GM12874 (cell line): Measurements from ENCODE around the gene CCDC186.
A peak's percentile ranks its signal among the peaks of the same experiment; 100 is the strongest.

ENCODE experiments used
- TF ChIP-seq, protein P1 (sequence below): IDR thresholded peaks from 2 replicates; pipeline ENCODE4 v1.5.1; 2011; ENCODE audit warnings: low read depth, mild to moderate bottlenecking, control low read depth, low read length, moderate library complexity; ENCODE audit not compliant: insufficient read depth

The CCDC186 gene

DNA sequence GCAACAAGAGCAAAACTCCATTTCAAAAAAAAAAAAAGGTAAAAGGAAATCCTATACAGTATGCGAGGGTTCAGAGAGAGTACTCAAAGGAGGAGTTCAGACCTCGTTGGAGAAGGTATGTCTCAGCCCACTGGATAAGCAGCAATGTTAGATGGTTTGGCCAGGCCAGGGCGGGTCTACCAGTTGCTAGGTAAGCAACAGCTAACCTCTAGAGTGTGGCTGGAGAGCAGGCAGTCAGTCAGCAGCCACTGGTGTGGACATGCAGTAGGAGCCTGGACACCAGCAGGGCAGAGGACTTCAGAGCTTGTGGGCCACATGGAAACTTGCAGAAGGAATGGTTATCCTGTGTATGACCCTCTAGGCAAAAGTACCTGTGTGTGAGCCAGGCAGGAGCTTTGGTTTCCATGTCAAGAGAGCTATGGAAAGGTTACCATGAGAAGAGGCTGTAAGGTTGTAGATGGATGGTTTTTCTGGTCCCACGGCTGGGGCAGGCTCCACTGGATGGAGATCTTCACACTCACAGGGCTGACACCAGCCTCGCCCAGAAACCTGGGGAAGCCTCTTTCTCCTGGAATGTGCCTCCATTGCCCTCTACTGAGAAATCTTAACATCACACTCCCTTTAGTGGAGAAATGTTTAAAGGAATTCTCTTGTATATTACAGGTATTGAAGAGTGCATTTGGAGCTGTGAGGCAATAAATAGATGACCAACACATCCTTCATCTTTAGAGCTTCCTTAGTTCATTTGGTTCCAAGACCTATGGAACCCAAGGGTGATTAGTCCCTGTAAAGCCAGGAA is 63.6 kb downstream of the CCDC186 start:
- TF ChIP-seq, protein P1, sequence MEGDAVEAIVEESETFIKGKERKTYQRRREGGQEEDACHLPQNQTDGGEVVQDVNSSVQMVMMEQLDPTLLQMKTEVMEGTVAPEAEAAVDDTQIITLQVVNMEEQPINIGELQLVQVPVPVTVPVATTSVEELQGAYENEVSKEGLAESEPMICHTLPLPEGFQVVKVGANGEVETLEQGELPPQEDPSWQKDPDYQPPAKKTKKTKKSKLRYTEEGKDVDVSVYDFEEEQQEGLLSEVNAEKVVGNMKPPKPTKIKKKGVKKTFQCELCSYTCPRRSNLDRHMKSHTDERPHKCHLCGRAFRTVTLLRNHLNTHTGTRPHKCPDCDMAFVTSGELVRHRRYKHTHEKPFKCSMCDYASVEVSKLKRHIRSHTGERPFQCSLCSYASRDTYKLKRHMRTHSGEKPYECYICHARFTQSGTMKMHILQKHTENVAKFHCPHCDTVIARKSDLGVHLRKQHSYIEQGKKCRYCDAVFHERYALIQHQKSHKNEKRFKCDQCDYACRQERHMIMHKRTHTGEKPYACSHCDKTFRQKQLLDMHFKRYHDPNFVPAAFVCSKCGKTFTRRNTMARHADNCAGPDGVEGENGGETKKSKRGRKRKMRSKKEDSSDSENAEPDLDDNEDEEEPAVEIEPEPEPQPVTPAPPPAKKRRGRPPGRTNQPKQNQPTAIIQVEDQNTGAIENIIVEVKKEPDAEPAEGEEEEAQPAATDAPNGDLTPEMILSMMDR: 0 out of 2 replicates have a peak, but pooled peaks have one; percentile 9

- TF ChIP-seq, protein P1: peak; percentile 23; the same call in 1 of the 2 replicates
Measured at GRCh38 chr10:114103284-114103683, 70.7 kb downstream of the CCDC186 start.

DNA sequence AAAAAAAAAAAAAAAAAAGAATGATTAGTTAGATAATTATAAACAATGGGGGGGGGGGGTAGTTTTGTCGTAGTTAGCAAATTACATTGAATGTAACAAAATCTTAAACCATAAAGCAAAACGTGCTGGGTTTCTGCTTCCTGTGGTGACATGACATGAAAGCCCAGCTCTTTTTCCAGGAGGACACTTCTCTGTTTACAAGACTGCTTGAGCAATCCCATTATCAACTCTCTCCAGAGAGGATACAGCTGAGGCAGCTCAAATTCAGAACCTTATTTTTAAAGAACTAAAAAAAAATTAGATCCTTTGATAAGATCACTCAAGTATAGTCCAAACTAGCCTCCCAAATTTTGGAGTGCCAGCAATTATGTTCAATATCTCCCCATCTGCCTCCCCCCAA is 71.7 kb downstream of the CCDC186 start:
- TF ChIP-seq, protein P1: no peak

DNA sequence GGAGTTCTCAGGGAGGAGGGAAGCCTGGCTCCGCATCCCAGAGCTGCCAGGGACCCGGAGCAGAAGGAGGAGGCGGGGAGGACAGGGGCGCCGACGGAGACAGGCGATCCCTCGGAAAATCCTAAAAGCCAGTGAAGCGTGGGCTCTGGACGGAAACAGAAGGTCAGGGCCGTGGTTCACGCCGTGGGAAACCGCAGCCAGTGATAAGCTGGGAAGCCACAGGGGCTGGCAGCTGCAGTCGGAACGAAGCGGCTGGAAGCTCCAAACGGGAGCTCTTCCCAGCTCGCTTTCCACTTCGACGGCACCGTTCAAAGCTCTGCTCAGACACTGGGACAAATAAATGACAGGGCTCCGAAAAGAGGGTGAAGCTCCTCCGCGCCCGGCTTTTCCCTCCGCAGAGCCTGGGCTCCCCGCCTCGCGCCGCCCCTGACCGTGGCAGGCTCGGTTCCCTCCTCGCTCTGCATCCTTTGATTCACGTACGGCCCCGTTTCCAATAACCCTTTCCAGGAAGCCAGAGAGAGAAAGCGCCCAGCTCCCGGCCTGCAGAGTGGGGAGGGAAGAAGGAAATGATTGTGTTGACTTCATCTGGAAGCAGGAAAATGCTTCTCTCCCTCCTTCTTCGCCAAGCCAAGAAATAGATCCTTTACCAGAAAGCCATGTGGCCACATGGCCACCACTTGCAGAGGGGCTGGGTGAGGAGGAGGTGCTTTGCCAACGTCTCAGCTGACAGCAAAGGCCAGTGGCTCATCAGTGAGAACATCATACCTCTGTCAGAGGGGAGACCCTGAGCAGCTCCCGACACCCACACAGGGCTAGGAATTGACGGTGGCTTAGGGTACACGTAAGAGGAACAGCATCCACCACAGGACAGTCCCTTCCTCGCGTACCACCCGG is 72.9 kb downstream of the CCDC186 start:
- TF ChIP-seq, protein P1: no peak

DNA sequence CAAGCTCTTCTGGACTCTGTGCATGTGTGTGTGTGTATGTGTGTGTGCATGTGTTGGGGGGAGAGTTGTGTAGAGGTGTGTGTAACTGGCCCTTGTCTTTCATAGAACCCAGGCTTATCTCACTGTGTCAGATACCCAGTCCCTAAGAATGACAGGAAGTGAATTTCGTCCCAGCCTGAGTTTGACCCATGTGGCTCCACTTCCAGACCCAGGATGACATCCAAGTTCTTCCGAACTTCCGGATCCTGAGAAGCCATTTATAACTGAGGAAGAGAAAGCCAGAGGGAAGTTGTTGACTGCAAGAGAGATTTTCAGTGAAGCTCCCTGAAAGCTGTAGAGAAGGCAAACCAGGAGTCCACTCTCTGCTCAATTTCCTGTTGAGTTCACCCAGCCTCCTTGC is 77.1 kb downstream of the CCDC186 start:
- TF ChIP-seq, protein P1: no peak

- TF ChIP-seq, protein P1: no peak
Measured at GRCh38 chr10:114095559-114096337, 78.3 kb downstream of the CCDC186 start.

GRCh38 chr10:114094795-114095194 is 79.2 kb downstream of the CCDC186 start:
- TF ChIP-seq, protein P1: no peak
